Ramos (cell line): Measurements from ENCODE around the gene CALD1.

ENCODE experiments used
- in situ Hi-C: fragments of 300-500 bp; cut with MboI; formaldehyde crosslinking; loops from one replicate; pipeline ENCODE4 v1.14.3; 2022; ENCODE audit warnings: low sequenced_read_pairs; ENCODE audit not compliant: unreplicated experiment

CALD1 gene

GRCh38 chr7:134761266-134761665 is 18.2 kb upstream of the CALD1 start:
- in situ Hi-C loops = no loop called here

- in situ Hi-C loops = no loop called here
Measured at GRCh38 chr7:134763960-134764359, 15.5 kb upstream of the CALD1 start.

- in situ Hi-C loops = no loop called here
Measured at GRCh38 chr7:134764365-134764764, 15.1 kb upstream of the CALD1 start.

GRCh38 chr7:134766779-134767519 is 12.5 kb upstream of the CALD1 start:
- in situ Hi-C loops = no loop called here

- in situ Hi-C loops = no loop called here
Measured at GRCh38 chr7:134767520-134768168, 11.8 kb upstream of the CALD1 start.

- in situ Hi-C loops = no loop called here
Measured at GRCh38 chr7:134768243-134768642, 11.2 kb upstream of the CALD1 start.

- in situ Hi-C loops = no loop called here
Measured at GRCh38 chr7:134770676-134771075, 8.8 kb upstream of the CALD1 start.

GRCh38 chr7:134771111-134771510 is 8.3 kb upstream of the CALD1 start:
- in situ Hi-C loops = no loop called here

GRCh38 chr7:134771889-134772288 is 7.5 kb upstream of the CALD1 start:
- in situ Hi-C loops = no loop called here

- in situ Hi-C loops = no loop called here
Measured at GRCh38 chr7:134772401-134772800, 7.0 kb upstream of the CALD1 start.

GRCh38 chr7:134773164-134773563 is 6.3 kb upstream of the CALD1 start:
- in situ Hi-C loops = no loop called here

- in situ Hi-C loops = no loop called here
Measured at GRCh38 chr7:134774119-134774518, 5.3 kb upstream of the CALD1 start.

GRCh38 chr7:134777470-134777869 is 2.0 kb upstream of the CALD1 start:
- in situ Hi-C loops = no loop called here

- in situ Hi-C loops = no loop called here
Measured at GRCh38 chr7:134777908-134778580, 1.4 kb upstream of the CALD1 start.

- in situ Hi-C loops = no loop called here
Measured at GRCh38 chr7:134779741-134780065, 269 bp downstream of the CALD1 start.

GRCh38 chr7:134780166-134780828 is 863 bp downstream of the CALD1 start:
- in situ Hi-C loops = no loop called here

GRCh38 chr7:134781171-134781570 is 1.7 kb downstream of the CALD1 start:
- in situ Hi-C loops = no loop called here

- in situ Hi-C loops = no loop called here
Measured at GRCh38 chr7:134782121-134782623, 2.7 kb downstream of the CALD1 start.

- in situ Hi-C loops = no loop called here
Measured at GRCh38 chr7:134783294-134784069, 4.0 kb downstream of the CALD1 start.
